Rectal smooth muscle tissue (tissue), 1 donor: Measurements from ENCODE around the gene SLC2A9.

Experiments used
- H3K27ac ChIP-seq: one replicate; pipeline ENCODE4 v1.7.0; 2013; ENCODE audit warnings: low read depth, low read length, inconsistent platforms
- H3K27me3 ChIP-seq: one replicate; pipeline ENCODE4 v1.7.0; 2013; ENCODE audit warnings: low read length; ENCODE audit not compliant: control insufficient read depth, insufficient read depth
- H3K36me3 ChIP-seq: one replicate; pipeline ENCODE4 v1.7.0; 2013; ENCODE audit warnings: low read length; ENCODE audit not compliant: control insufficient read depth, insufficient read depth
- H3K4me1 ChIP-seq: one replicate; pipeline ENCODE4 v1.7.0; 2013; ENCODE audit warnings: low read length; ENCODE audit not compliant: control insufficient read depth, insufficient read depth
- H3K4me3 ChIP-seq: one replicate; pipeline ENCODE4 v1.7.0; 2013; ENCODE audit warnings: low read length
- H3K9ac ChIP-seq: one replicate; pipeline ENCODE4 v1.7.0; 2013; ENCODE audit warnings: low read length

The SLC2A9 gene

GRCh38 chr4:9861561-9861960 lies 159.7 kb downstream of the SLC2A9 start:
- Histone ChIP-seq H3K4me3 (no peak overlapping the region), H3K36me3 (no peaks in the 10 kb centered on the region), H3K27me3 (no peaks in the 10 kb centered on the region), H3K27ac (no peak overlapping the region), H3K4me1 (no peaks in the 10 kb centered on the region), H3K9ac (no peak overlapping the region)

GRCh38 chr4:9859810-9860209 lies 161.5 kb downstream of the SLC2A9 start:
- H3K27ac ChIP-seq = no peak overlapping the region

GRCh38 chr4:9849538-9849920 lies 171.8 kb downstream of the SLC2A9 start:
- Histone ChIP-seq H3K27me3 (no peaks in the 10 kb centered on the region), H3K4me3 (no peak overlapping the region), H3K9ac (no peak overlapping the region), H3K4me1 (no peaks in the 10 kb centered on the region), H3K36me3 (no peaks in the 10 kb centered on the region), H3K27ac (no peak overlapping the region)

More at GRCh38 chr4:9859810-9860209, 161.5 kb downstream of the SLC2A9 start:
- Histone ChIP-seq H3K4me3 (no peak overlapping the region), H3K27me3 (no peaks in the 10 kb centered on the region), H3K36me3 (no peaks in the 10 kb centered on the region), H3K9ac (no peak overlapping the region), H3K4me1 (no peaks in the 10 kb centered on the region)

- Histone ChIP-seq H3K27ac (no peak overlapping the region), H3K4me3 (no peak overlapping the region), H3K9ac (no peak overlapping the region), H3K27me3 (no peaks in the 10 kb centered on the region), H3K36me3 (no peaks in the 10 kb centered on the region), H3K4me1 (no peaks in the 10 kb centered on the region)
Observed at GRCh38 chr4:9847968-9848748, 173.1 kb downstream of the SLC2A9 start.

- Histone ChIP-seq H3K9ac (no peak overlapping the region), H3K27me3 (no peaks in the 10 kb centered on the region), H3K4me1 (no peaks in the 10 kb centered on the region), H3K4me3 (no peak overlapping the region), H3K36me3 (no peaks in the 10 kb centered on the region), H3K27ac (no peak overlapping the region)
Observed at GRCh38 chr4:9845791-9846493, 175.4 kb downstream of the SLC2A9 start.

- no peaks in the 10 kb centered on the region for H3K27me3 ChIP-seq
- H3K36me3 ChIP-seq = no peaks in the 10 kb centered on the region
- no peak overlapping the region for H3K4me3 ChIP-seq
- H3K9ac ChIP-seq = no peak overlapping the region
- H3K4me1 ChIP-seq = no peaks in the 10 kb centered on the region
- no peak overlapping the region for H3K27ac ChIP-seq
Observed at GRCh38 chr4:9841072-9841471, 180.2 kb downstream of the SLC2A9 start.

- H3K4me1 ChIP-seq = no peaks in the 10 kb centered on the region
- H3K36me3 ChIP-seq = no peaks in the 10 kb centered on the region
- H3K27me3 ChIP-seq = no peaks in the 10 kb centered on the region
- no peak overlapping the region for H3K4me3 ChIP-seq
- H3K9ac ChIP-seq = no peak overlapping the region
- no peak overlapping the region for H3K27ac ChIP-seq
Observed at GRCh38 chr4:9835430-9835829, 185.9 kb downstream of the SLC2A9 start.

- Histone ChIP-seq H3K9ac (no peak overlapping the region), H3K27me3 (no peaks in the 10 kb centered on the region), H3K4me3 (no peak overlapping the region), H3K4me1 (no peaks in the 10 kb centered on the region), H3K27ac (no peak overlapping the region), H3K36me3 (no peaks in the 10 kb centered on the region)
Observed at GRCh38 chr4:9833421-9833820, 187.9 kb downstream of the SLC2A9 start.

- Histone ChIP-seq H3K9ac (no peak overlapping the region), H3K4me3 (no peak overlapping the region), H3K36me3 (no peaks in the 10 kb centered on the region), H3K27ac (no peak overlapping the region), H3K4me1 (no peaks in the 10 kb centered on the region), H3K27me3 (no peaks in the 10 kb centered on the region)
Observed at GRCh38 chr4:9832640-9833039, 188.7 kb downstream of the SLC2A9 start.

- Histone ChIP-seq H3K27ac (no peak overlapping the region), H3K4me1 (no peaks in the 10 kb centered on the region), H3K9ac (no peak overlapping the region), H3K4me3 (no peak overlapping the region), H3K36me3 (no peaks in the 10 kb centered on the region), H3K27me3 (no peaks in the 10 kb centered on the region)
Observed at GRCh38 chr4:9826551-9826950, 194.7 kb downstream of the SLC2A9 start.

GRCh38 chr4:9825049-9825448 lies 196.2 kb downstream of the SLC2A9 start:
- H3K36me3 ChIP-seq = no peaks in the 10 kb centered on the region
- H3K27ac ChIP-seq = no peak overlapping the region
- H3K4me3 ChIP-seq = no peak overlapping the region
- no peaks in the 10 kb centered on the region for H3K27me3 ChIP-seq
- H3K4me1 ChIP-seq = no peaks in the 10 kb centered on the region
- no peak overlapping the region for H3K9ac ChIP-seq

GRCh38 chr4:9820343-9820742 lies 201.0 kb downstream of the SLC2A9 start:
- H3K4me3 ChIP-seq = no peak overlapping the region
- no peak overlapping the region for H3K27ac ChIP-seq
- no peaks in the 10 kb centered on the region for H3K36me3 ChIP-seq
- no peak overlapping the region for H3K9ac ChIP-seq
- no peaks in the 10 kb centered on the region for H3K27me3 ChIP-seq
- H3K4me1 ChIP-seq = no peaks in the 10 kb centered on the region

- peaks cover 2% of the 10 kb centered on the region for H3K27me3 ChIP-seq
- H3K27ac ChIP-seq = no peak overlapping the region
- H3K4me3 ChIP-seq = no peak overlapping the region
- no peaks in the 10 kb centered on the region for H3K4me1 ChIP-seq
- no peak overlapping the region for H3K9ac ChIP-seq
- H3K36me3 ChIP-seq = no peaks in the 10 kb centered on the region
Observed at GRCh38 chr4:9816285-9816684, 205.0 kb downstream of the SLC2A9 start.
